Activated CD4-positive, alpha-beta memory T cell treated with anti-CD3 and anti-CD28 coated beads for 36 hours (primary cell): Measurements from ENCODE around the gene LDAH. TPM values are rescaled to one million over a fixed set of nuclear protein-coding genes. Genes with fewer than 3 reads are reported as not detected.
"Not testable (repeated sequence)": the region's sequence is repeated elsewhere in the genome, so short reads cannot be mapped to it uniquely, and the experiment has no call there.

ENCODE experiments used
- CTCF ChIA-PET: fragments of 350-600 bp; sonication (Branson Sonifier 250); formaldehyde crosslinking; loops from one replicate; lab custom pipeline; 2021; ENCODE audit warnings: antibody characterized with exemption, inconsistent platforms; lab: Charles Lee
- POLR2A ChIA-PET: fragments of 350-600 bp; sonication (Branson Sonifier 250); formaldehyde crosslinking; loops from one replicate; lab custom pipeline; 2021; ENCODE audit warnings: antibody characterized with exemption; lab: Charles Lee
- DNase-seq: peaks from one replicate; pipeline ENCODE4 v3.0.0-alpha.2; 2020
- H3K27ac Mint-ChIP-seq: one replicate; pipeline ENCODE4 v1.8.0; 2021; ENCODE audit warnings: mixed read lengths
- H3K27me3 Mint-ChIP-seq: one replicate; pipeline ENCODE4 v1.8.0; 2021; ENCODE audit warnings: mixed read lengths
- H3K36me3 Mint-ChIP-seq: one replicate; pipeline ENCODE4 v1.8.0; 2021; ENCODE audit warnings: mixed read lengths
- H3K4me1 Mint-ChIP-seq: one replicate; pipeline ENCODE4 v1.8.0; 2021; ENCODE audit warnings: low read depth, mixed read lengths
- H3K4me3 Mint-ChIP-seq: one replicate; pipeline ENCODE4 v1.8.0; 2021; ENCODE audit warnings: mild to moderate bottlenecking, mixed read lengths
- H3K9me3 Mint-ChIP-seq: one replicate; pipeline ENCODE4 v1.8.0; 2021; ENCODE audit warnings: mixed read lengths
- intact Hi-C: fragments of 100-400 bp; cut with micrococcal nuclease; formaldehyde crosslinking; loops from one replicate; pipeline ENCODE4 v1.15.1; 2023
- total RNA-seq, 2 experiments: library from RNA; stranded (reverse); gene quantifications; one replicate each; pipeline ENCODE4 v1.2.3, GENCODE V29; 2021

LDAH gene
- total RNA-seq, 2 experiments from 2014 or later: 35.2 to 38.7 TPM

DNA sequence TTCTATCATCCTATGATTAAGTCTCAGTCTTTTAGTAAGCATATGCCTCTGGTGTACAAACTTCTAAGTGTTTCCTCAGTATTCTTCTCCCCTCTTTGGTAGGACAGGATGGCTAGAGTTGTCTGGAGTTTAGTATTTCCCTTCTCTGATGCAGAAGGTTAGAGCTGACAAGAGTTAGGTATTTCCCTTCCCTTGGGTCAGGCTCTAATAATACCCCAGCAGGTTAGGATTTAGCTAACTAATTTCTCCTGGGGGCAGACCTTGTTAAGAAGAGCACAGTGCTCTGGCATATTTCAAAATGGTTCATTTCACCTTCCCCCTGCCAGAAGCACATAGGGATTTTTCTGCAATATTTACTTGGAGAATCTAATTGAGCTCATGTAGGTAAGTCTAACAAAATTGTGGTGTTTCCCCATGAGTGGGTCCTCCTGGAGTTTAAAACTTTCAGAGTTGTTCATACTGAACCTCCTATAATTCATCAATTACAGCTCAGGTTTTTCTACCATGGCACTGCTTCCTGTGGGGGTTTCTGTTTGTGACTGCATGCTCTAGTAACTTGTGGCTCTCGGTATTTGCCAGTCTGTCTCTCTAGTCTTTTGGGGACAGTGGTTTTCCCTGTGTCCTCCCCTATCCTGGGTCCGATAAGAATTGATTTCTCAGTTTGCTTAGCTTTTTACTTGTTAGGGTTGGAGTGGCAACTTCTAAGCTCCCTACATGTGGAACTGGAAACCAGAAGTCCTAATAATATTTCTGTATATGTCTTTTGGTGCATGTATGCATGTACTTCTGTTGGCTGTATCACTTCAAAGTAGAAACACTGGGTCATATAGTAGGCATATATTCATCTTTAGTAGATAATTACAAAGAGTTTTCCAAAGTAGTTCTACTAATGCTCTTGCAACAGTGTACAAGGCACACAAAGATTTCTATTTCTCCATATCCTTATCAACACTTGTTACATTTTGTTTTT lies 78.2 kb downstream of the LDAH start:
- no peaks in the 10 kb centered on the region for H3K27me3 Mint-ChIP-seq
- peaks cover 29% of the 10 kb centered on the region for H3K36me3 Mint-ChIP-seq
- H3K27ac Mint-ChIP-seq: no peak overlapping the region
- H3K4me3 Mint-ChIP-seq: no peak overlapping the region
- H3K9me3 Mint-ChIP-seq: no peaks in the 10 kb centered on the region
- no peaks in the 10 kb centered on the region for H3K4me1 Mint-ChIP-seq
- intact Hi-C loops: no loop called here
- no peak for DNase-seq
- ChIA-PET CTCF (no interaction called here), POLR2A (no interaction called here)

DNA sequence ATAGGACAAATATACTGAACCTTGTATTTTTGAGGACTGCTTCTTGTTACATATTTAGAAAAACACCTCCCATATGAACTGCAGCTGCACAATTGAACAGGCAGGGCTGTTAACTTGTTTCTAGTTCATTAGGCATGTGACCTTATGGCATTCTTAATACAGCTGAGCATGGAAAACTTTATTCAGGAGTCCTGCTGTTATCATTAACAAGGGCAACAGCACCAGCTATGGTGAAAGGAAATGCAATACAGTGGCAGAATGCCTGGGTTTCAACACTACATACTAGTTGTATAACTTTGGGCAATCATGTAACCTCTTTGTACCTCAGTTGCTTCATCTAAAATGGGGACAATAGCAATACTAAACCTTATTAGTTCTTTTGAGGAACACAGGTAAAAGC lies 84.1 kb downstream of the LDAH start:
- H3K27ac Mint-ChIP-seq: no peak overlapping the region
- H3K4me1 Mint-ChIP-seq: no peaks in the 10 kb centered on the region
- H3K4me3 Mint-ChIP-seq: no peak overlapping the region
- DNase-seq: no peak
- intact Hi-C loops: no loop called here
- no peaks in the 10 kb centered on the region for H3K9me3 Mint-ChIP-seq
- POLR2A ChIA-PET: no interaction called here
- CTCF ChIA-PET: no interaction called here
- peaks cover 33% of the 10 kb centered on the region for H3K36me3 Mint-ChIP-seq
- no peaks in the 10 kb centered on the region for H3K27me3 Mint-ChIP-seq

DNA sequence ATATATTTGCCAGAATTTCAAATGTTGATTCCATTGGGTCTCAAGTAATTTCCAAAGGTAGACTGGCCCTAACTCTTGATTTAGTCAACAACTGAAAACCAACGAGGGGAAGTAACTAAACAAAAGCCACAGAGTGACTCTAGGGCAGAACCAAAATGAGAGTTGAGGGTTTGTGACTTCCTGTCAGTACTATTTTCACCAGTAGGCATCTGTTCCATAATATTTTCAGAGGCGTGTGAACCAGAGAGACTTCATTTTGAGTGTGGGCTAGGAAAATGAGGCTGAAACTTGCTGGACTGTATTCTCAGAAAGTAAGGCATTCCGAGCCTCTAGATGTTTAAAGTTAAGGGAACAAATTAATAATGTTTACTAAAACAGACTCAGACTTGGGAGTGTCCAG lies 85.4 kb downstream of the LDAH start:
- H3K9me3 Mint-ChIP-seq: no peaks in the 10 kb centered on the region
- intact Hi-C loops: no loop called here
- H3K4me1 Mint-ChIP-seq: no peaks in the 10 kb centered on the region
- H3K4me3 Mint-ChIP-seq: no peak overlapping the region
- POLR2A ChIA-PET: no interaction called here
- no peaks in the 10 kb centered on the region for H3K27me3 Mint-ChIP-seq
- DNase-seq: no peak
- CTCF ChIA-PET: no interaction called here
- peaks cover 31% of the 10 kb centered on the region for H3K36me3 Mint-ChIP-seq
- H3K27ac Mint-ChIP-seq: no peak overlapping the region

DNA sequence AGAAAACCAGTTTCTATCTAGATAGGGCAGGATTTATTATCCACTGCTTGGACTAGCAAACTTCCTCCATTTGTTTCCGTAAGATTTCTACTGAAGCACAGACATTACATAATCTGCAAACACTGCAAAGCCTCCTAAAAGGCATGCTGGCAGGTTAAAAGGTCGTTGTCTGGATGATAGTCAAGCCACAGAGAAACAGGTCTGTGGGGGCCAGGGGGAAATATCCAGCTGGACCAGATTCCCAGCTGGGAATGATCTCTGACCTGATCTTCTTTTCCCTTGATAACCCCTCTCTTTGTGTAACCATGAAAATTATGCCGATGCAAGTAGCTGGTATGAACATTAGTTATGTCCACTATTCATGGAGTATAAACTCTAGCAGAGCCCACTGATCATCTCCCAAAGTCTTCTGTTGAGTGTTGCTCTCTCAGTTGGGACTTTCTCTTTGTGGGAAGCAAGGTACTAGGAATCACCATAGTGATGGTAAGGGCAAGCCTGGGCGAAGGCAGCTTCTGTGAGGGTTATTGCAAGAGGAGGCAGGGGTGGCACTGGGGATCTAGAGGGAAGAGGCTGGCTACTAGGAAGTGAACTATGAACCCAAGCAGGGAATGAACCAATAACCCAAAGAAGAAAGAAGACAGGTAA lies 94.7 kb downstream of the LDAH start:
- Mint-ChIP-seq H3K4me3 (no peak overlapping the region), H3K27me3 (no peaks in the 10 kb centered on the region), H3K36me3 (peaks cover 35% of the 10 kb centered on the region), H3K9me3 (no peaks in the 10 kb centered on the region), H3K4me1 (peaks cover 4% of the 10 kb centered on the region), H3K27ac (no peak overlapping the region)
- ChIA-PET CTCF (interaction anchor here (0.6 to 1.2 kb wide), 2 partner anchors 67 kb away, joined by 3 to 4 read pairs; no protein-coding TSS in a partner anchor), POLR2A (no interaction called here)
- intact Hi-C loops: no loop called here
- DNase-seq: no peak

- Mint-ChIP-seq H3K36me3 (peaks cover 37% of the 10 kb centered on the region), H3K4me3 (no peak overlapping the region), H3K27me3 (no peaks in the 10 kb centered on the region), H3K27ac (no peak overlapping the region), H3K4me1 (peaks cover 4% of the 10 kb centered on the region), H3K9me3 (no peaks in the 10 kb centered on the region)
- ChIA-PET CTCF (interaction anchor here (1.2 kb wide), 1 partner anchor 65 kb away, joined by 4 read pairs; no protein-coding TSS in a partner anchor), POLR2A (no interaction called here)
- DNase-seq: no peak
- intact Hi-C loops: no loop called here
Measured at GRCh38 chr2:20726913-20727312, 96.0 kb downstream of the LDAH start.

- CTCF ChIA-PET: no interaction called here
- no peak overlapping the region for H3K4me3 Mint-ChIP-seq
- H3K27ac Mint-ChIP-seq: no peak overlapping the region
- peaks cover 4% of the 10 kb centered on the region for H3K4me1 Mint-ChIP-seq
- DNase-seq: no peak
- H3K9me3 Mint-ChIP-seq: peaks cover 3% of the 10 kb centered on the region
- H3K27me3 Mint-ChIP-seq: no peaks in the 10 kb centered on the region
- POLR2A ChIA-PET: no interaction called here
- intact Hi-C loops: no loop called here
- peaks cover 41% of the 10 kb centered on the region for H3K36me3 Mint-ChIP-seq
Measured at GRCh38 chr2:20725782-20726181, 97.1 kb downstream of the LDAH start.

DNA sequence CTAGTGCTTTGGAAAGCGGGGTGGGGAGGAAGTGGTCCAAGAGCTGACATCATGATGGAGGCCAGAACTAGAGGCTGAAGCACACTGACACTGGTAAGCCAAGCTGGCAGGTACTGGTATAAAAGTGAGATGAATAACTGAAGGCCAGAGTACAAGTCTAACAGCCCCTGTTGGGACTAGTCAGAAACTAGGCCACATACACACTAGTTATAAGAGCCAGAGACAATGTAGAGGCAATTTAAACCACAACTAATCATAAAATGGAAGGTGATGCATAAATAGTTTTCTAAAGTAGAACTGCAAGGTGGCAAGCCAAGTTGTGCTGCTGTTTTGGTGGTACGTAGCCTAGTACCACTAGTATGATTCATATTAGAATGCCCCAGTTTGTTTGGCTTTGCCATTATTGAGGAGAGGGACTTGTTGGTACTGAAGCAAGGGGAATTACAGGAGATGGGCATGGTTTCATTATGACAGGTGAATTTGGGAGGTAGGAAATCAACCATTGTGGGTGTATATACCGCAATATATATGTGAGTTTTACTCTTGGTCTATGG lies 98.3 kb downstream of the LDAH start:
- POLR2A ChIA-PET: no interaction called here
- intact Hi-C loops: no loop called here
- Mint-ChIP-seq H3K4me3 (no peak overlapping the region), H3K36me3 (peaks cover 47% of the 10 kb centered on the region), H3K4me1 (peaks cover 4% of the 10 kb centered on the region), H3K27ac (no peak overlapping the region), H3K9me3 (peaks cover 5% of the 10 kb centered on the region), H3K27me3 (no peaks in the 10 kb centered on the region)
- DNase-seq: no peak
- CTCF ChIA-PET: no interaction called here

DNA sequence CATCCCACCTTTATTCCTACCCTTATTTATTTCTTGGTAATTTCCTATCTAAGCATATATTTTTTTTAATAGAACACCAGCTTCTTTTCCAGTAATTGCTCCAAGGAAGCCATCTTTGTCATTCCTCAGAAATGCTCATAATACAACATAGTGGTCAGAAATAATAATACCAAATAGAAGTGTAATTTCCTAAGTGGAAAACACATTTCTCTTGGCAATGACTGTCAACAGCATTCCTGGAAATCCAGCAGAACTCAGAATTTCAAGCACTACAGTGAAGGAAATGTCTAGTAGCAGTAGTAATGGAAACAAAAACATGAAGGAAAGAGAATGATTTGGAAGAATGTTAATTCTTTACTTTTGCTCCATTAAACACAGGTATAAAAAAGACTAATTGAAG lies 99.4 kb downstream of the LDAH start:
- DNase-seq: no peak
- Mint-ChIP-seq H3K27ac (no peak overlapping the region), H3K4me3 (no peak overlapping the region), H3K4me1 (peaks cover 4% of the 10 kb centered on the region), H3K36me3 (peaks cover 50% of the 10 kb centered on the region), H3K9me3 (peaks cover 9% of the 10 kb centered on the region), H3K27me3 (no peaks in the 10 kb centered on the region)
- CTCF ChIA-PET: no interaction called here
- intact Hi-C loops: no loop called here
- POLR2A ChIA-PET: no interaction called here

DNA sequence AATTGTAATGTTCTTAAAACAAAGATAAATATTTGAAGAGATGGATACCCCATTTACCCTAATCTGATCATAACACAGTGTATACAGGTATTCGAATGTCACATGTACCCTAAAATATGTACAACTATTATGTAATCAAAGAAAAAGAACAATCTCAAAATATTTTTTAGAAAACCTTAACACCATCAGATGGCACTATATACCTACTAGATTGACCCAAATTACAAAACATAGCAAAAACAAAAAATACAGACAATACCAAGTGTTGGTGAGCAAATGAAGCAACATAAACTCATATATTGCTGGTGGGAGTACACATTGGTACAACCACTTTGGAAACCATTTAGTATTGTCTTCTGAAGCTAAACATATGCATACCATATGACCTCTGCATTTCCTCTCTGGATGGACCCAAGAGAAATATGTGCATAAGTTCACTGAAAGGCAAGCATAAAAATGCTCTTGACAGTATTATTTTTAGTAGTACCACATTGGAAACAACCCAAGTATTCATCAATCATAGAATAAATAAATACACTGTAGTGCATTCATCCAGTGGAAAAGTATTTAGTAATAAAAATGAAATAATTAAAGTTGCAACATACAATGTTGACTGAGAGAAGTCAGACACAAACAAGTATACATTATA lies 100.2 kb downstream of the LDAH start:
- ChIA-PET POLR2A (no interaction called here), CTCF (interaction anchor here (0.7 kb wide), 1 partner anchor 100 kb away, joined by 3 read pairs; the partner anchor contains the start of gene LDAH)
- DNase-seq: no peak
- H3K9me3 Mint-ChIP-seq: peaks cover 12% of the 10 kb centered on the region
- H3K4me1 Mint-ChIP-seq: peaks cover 4% of the 10 kb centered on the region
- no peak overlapping the region for H3K4me3 Mint-ChIP-seq
- H3K27ac Mint-ChIP-seq: no peak overlapping the region
- H3K36me3 Mint-ChIP-seq: peaks cover 57% of the 10 kb centered on the region
- H3K27me3 Mint-ChIP-seq: no peaks in the 10 kb centered on the region
- intact Hi-C loops: no loop called here

GRCh38 chr2:20717641-20718040 lies 105.3 kb downstream of the LDAH start:
- no peak for DNase-seq
- Mint-ChIP-seq H3K4me1 (no peaks in the 10 kb centered on the region), H3K4me3 (no peak overlapping the region), H3K27ac (no peak overlapping the region), H3K27me3 (no peaks in the 10 kb centered on the region), H3K36me3 (peaks cover 65% of the 10 kb centered on the region), H3K9me3 (peaks cover 16% of the 10 kb centered on the region)
- ChIA-PET POLR2A (no interaction called here), CTCF (no interaction called here)
- intact Hi-C loops: no loop called here

GRCh38 chr2:20716164-20716563 lies 106.7 kb downstream of the LDAH start:
- H3K27me3 Mint-ChIP-seq, H3K27ac Mint-ChIP-seq, intact Hi-C loops, H3K4me1 Mint-ChIP-seq, POLR2A ChIA-PET, DNase-seq, CTCF ChIA-PET, H3K4me3 Mint-ChIP-seq: not testable (repeated sequence)
- peaks cover 16% of the 10 kb centered on the region for H3K9me3 Mint-ChIP-seq
- H3K36me3 Mint-ChIP-seq: peaks cover 66% of the 10 kb centered on the region

- H3K27ac Mint-ChIP-seq, intact Hi-C loops, POLR2A ChIA-PET, H3K27me3 Mint-ChIP-seq, DNase-seq, CTCF ChIA-PET, H3K9me3 Mint-ChIP-seq, H3K4me3 Mint-ChIP-seq, H3K4me1 Mint-ChIP-seq: not testable (repeated sequence)
- H3K36me3 Mint-ChIP-seq: peaks cover 57% of the 10 kb centered on the region
Measured at GRCh38 chr2:20714412-20714811, 108.5 kb downstream of the LDAH start.
